Spleen (tissue), 11 donors: ENCODE data around the gene POLA1. TPM values are rescaled to one million over a fixed set of nuclear protein-coding genes. Genes with fewer than 3 reads are reported as not detected.

Experiments
- DNase-seq: peaks from one replicate; pipeline ENCODE4 v3.0.0-alpha.2; 2020
- H3K27ac ChIP-seq, 8 donors: fragments of 200-600 bp; sonication (generic) in 7 of 8; 1 replicate in 4 of 8; 2 replicates in 4 of 8; pipeline versions ENCODE4 v1.5.0 to v1.8.0; 2016 to 2021; ENCODE audit warnings: inconsistent platforms in 4 of 8, mild to moderate bottlenecking in 4 of 8, moderate library complexity in 1 of 8
- H3K27me3 ChIP-seq, 7 donors: fragments of 200-600 bp; sonication (generic) in 6 of 7; replicated peaks in 1 of 7; 1 replicate in 4 of 7; 2 replicates in 3 of 7; pipeline versions ENCODE4 v1.5.0 to v1.8.0; 2016 to 2021; ENCODE audit warnings: inconsistent platforms in 3 of 7, mild to moderate bottlenecking in 1 of 7
- H3K36me3 ChIP-seq, 6 donors: fragments of 200-600 bp; sonication (generic) in 5 of 6; 1 replicate in 4 of 6; 2 replicates in 2 of 6; pipeline versions ENCODE4 v1.5.0 to v1.8.0; 2016 to 2021; ENCODE audit warnings: inconsistent platforms in 2 of 6
- H3K4me1 ChIP-seq, 6 donors: fragments of 200-600 bp; sonication (generic) in 5 of 6; 1 replicate in 3 of 6; 2 replicates in 3 of 6; pipeline versions ENCODE4 v1.5.0 to v1.8.0; 2016 to 2021; ENCODE audit warnings: inconsistent platforms in 3 of 6
- H3K4me3 ChIP-seq, 8 donors: fragments of 200-600 bp; sonication (generic) in 7 of 8; 1 replicate in 4 of 8; 2 replicates in 4 of 8; pipeline versions ENCODE4 v1.5.0 to v1.8.0; 2016 to 2021; ENCODE audit warnings: inconsistent platforms in 4 of 8, mild to moderate bottlenecking in 4 of 8, moderate library complexity in 2 of 8
- H3K9me3 ChIP-seq, 8 donors: fragments of 200-600 bp; sonication (generic) in 7 of 8; 1 replicate in 4 of 8; 2 replicates in 4 of 8; pipeline versions ENCODE4 v1.5.0 to v1.8.0; 2016 to 2021; ENCODE audit warnings: inconsistent platforms in 4 of 8
- CTCF ChIP-seq, 11 experiments: fragments of 200-600 bp in 7 of 11; fragments of 450-650 bp in 4 of 11; sonication (generic) in 4 of 11; IDR thresholded peaks in 8 of 11; conservative IDR thresholded peaks in 3 of 11; 1 replicate in 7 of 11; 2 replicates in 4 of 11; pipeline versions ENCODE4 v1.4.0 to v1.8.0; 2016 to 2021; ENCODE audit warnings: antibody characterized with exemption in 11 of 11, inconsistent platforms in 4 of 11, mild to moderate bottlenecking in 1 of 11
- POLR2A ChIP-seq, 3 donors: fragments of 450-650 bp; IDR thresholded peaks; one replicate each; pipeline ENCODE4 v1.5.1; 2017; ENCODE audit warnings: antibody characterized with exemption in 3 of 3, mild to moderate bottlenecking in 1 of 3
- POLR2AphosphoS5 ChIP-seq, 3 donors: sonication (generic); formaldehyde crosslinking; IDR thresholded peaks; one replicate each; pipeline ENCODE4 v1.5.1; 2017; ENCODE audit warnings: antibody characterized with exemption in 3 of 3
- WGBS, 5 donors: extraction: QIAGEN DNeasy Blood & Tissue Kit in 3 of 5; methylation state at CpG; one replicate each; pipeline versions ENCODE4 v1.1.5 to v1.1.7; 2013 to 2018; 5-methylcytosine and 5-hydroxymethylcytosine counted together
- intact Hi-C: fragments of 100-400 bp; cut with DNase I; formaldehyde crosslinking; loops from one replicate; pipeline ENCODE4 v1.15.0; 2023; ENCODE audit warnings: low total_unique reads
- polyA plus RNA-seq, 3 donors: library from polyadenylated mRNA; stranded (reverse); fragments of 200-250 nt; gene quantifications; one replicate each; pipeline ENCODE4 v1.2.1, GENCODE V29; 2013
- total RNA-seq, 7 donors: library from RNA; depleted of rRNA in 3 of 7; stranded (reverse); fragments of >200 nt in 3 of 7; fragmentation: NEBNext Ultra II Directional in 4 of 7; extraction: Animal tissue kit (Norgen Biotek cat#: 25700) in 4 of 7; gene quantifications; one replicate each; pipeline versions ENCODE4 v1.1.0 to v1.2.1, GENCODE V29; 2016 to 2021
- donor health status: healthy with polysubstance abuse.
- donor health status: DM: no; HTN: no; CAD: no; lungs with moderate emphysema.
- donor health status: DM: no; HTN: no; CAD: no.
- donor health status: Bipolar disorder and iron deficiency.
- donor health status: healthy.
- donor health status: DM: no; HTN: no; CAD: no.
- donor health status: DM: yes; HTN: yes; CAD: no.

POLA1 gene
- total and polyA plus RNA-seq, 10 donors, result 2.1 to 15.4 (median 10.6) TPM

- intact Hi-C loops, result no loop called here
- Histone ChIP-seq H3K27me3 (no peaks in the 10 kb centered on the region), H3K9me3 (no peaks in the 10 kb centered on the region), H3K4me1 (no peaks in the 10 kb centered on the region), H3K4me3 (no peak overlapping the region), H3K27ac (no peak overlapping the region), H3K36me3 (peaks cover 0 to 30% (median 0%) of the 10 kb centered on the region in 6 donors)
- TF ChIP-seq POLR2A (IDR thresholded peaks at IDR 0.05) (no peak), CTCF (IDR thresholded peaks at IDR 0.05 in 8 of 11, conservative IDR thresholded peaks at IDR 0.05 in 3 of 11) (no peak), POLR2AphosphoS5 (IDR thresholded peaks at IDR 0.05) (no peak)
- DNase-seq, result no peak
- WGBS, 5 donors, result 69 to 99% (median 94%) methylated on average over 4 of the region's 4 CpGs
Measured at GRCh38 chrX:24886916-24887315, 193.2 kb downstream of the POLA1 start.

- WGBS, 5 donors, result 54 to 90% (median 76%) methylated on average over 2 of the region's 2 CpGs
- no peak for DNase-seq
- Histone ChIP-seq H3K27me3 (no peaks in the 10 kb centered on the region), H3K36me3 (peaks cover 0 to 43% (median 0%) of the 10 kb centered on the region in 6 donors), H3K27ac (no peak overlapping the region), H3K4me1 (no peaks in the 10 kb centered on the region), H3K4me3 (no peak overlapping the region), H3K9me3 (peaks cover 0 to 10% (median 0%) of the 10 kb centered on the region in 8 donors)
- TF ChIP-seq POLR2AphosphoS5 (IDR thresholded peaks at IDR 0.05) (no peak), CTCF (IDR thresholded peaks at IDR 0.05 in 8 of 11, conservative IDR thresholded peaks at IDR 0.05 in 3 of 11) (no peak), POLR2A (IDR thresholded peaks at IDR 0.05) (no peak)
- intact Hi-C loops, result no loop called here
Measured at GRCh38 chrX:24890677-24891076, 197.0 kb downstream of the POLA1 start.

GRCh38 chrX:24899391-24899790 lies 205.7 kb downstream of the POLA1 start:
- TF ChIP-seq POLR2A (IDR thresholded peaks at IDR 0.05) (no peak), CTCF (IDR thresholded peaks at IDR 0.05 in 8 of 11, conservative IDR thresholded peaks at IDR 0.05 in 3 of 11) (no peak), POLR2AphosphoS5 (IDR thresholded peaks at IDR 0.05) (no peak)
- no peaks in the 10 kb centered on the region for H3K9me3 ChIP-seq
- intact Hi-C loops, result no loop called here
- no peak overlapping the region for H3K27ac ChIP-seq
- H3K36me3 ChIP-seq, result peaks cover 0 to 13% (median 0%) of the 10 kb centered on the region in 6 donors
- WGBS, 5 donors, result 74 to 98% (median 94%) methylated on average over 6 of the region's 6 CpGs
- H3K27me3 ChIP-seq, result no peaks in the 10 kb centered on the region
- no peaks in the 10 kb centered on the region for H3K4me1 ChIP-seq
- no peak for DNase-seq
- H3K4me3 ChIP-seq, result no peak overlapping the region

- no peak for DNase-seq
- TF ChIP-seq POLR2AphosphoS5 (IDR thresholded peaks at IDR 0.05) (no peak), CTCF (IDR thresholded peaks at IDR 0.05 in 8 of 11, conservative IDR thresholded peaks at IDR 0.05 in 3 of 11) (no peak), POLR2A (IDR thresholded peaks at IDR 0.05) (no peak)
- peaks cover 0 to 10% (median 0%) of the 10 kb centered on the region in 6 donors for H3K36me3 ChIP-seq
- H3K27ac ChIP-seq, result no peak overlapping the region
- no peaks in the 10 kb centered on the region for H3K9me3 ChIP-seq
- intact Hi-C loops, result no loop called here
- no peaks in the 10 kb centered on the region for H3K4me1 ChIP-seq
- no peaks in the 10 kb centered on the region for H3K27me3 ChIP-seq
- 50 to 83% (median 74%) methylated on average over 1 of the region's 1 CpG for WGBS, 5 donors
- no peak overlapping the region for H3K4me3 ChIP-seq
Measured at GRCh38 chrX:24900234-24900633, 206.5 kb downstream of the POLA1 start.
